ENCODE data around the gene BET1L. TPM values are rescaled to one million over a fixed set of nuclear protein-coding genes. Genes with fewer than 3 reads are reported as not detected.
A peak's percentile ranks its signal among the peaks of the same experiment; 100 is the strongest.

Gene BET1L
- total and polyA plus RNA-seq, 10 of the 15 experiments (the other 5 are each of a cell fraction or from before 2014, with no cell fraction given): 6.7 to 55.4 (median 39.7) TPM

DNA sequence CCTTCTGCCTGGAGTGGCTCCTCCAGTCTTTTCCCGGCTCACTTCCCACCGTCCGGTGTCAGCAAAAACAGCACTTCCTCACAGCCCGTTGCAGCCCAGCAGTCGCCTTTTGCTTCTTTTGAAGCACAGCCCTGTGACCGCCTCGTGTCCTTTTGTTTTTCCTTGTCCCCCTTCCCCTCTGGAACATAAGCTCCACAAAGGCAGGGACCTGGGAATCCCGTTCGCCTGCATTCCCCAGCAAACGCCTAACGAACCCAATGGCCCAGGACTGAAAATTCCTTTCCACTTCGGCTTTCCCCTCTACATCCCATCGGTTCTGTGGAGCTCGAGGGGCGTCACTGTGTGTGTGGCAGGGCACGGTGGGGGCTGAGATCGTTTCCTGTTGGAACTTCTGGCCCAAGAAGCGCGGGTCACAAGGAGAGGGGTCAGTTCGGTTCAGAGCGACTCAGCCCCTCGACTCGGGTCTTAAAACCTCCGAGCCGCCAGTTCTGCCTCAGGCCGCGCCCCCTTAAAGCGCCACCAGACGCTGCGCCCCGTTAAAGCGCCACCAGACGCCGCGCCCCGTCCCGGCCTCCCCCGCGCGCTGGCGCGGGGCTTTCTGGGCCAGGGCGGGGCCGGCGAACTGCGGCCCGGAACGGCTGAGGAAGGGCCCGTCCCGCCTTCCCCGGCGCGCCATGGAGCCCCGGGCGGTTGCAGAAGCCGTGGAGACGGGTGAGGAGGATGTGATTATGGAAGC is 1.1 kb upstream of the BET1L start (continued):
- TF ChIP-seq NR2C1 (IDR thresholded peaks at IDR 0.05): peak; percentile 23; the same call in 1 of the 2 replicates
- TF ChIP-seq, protein P1, sequence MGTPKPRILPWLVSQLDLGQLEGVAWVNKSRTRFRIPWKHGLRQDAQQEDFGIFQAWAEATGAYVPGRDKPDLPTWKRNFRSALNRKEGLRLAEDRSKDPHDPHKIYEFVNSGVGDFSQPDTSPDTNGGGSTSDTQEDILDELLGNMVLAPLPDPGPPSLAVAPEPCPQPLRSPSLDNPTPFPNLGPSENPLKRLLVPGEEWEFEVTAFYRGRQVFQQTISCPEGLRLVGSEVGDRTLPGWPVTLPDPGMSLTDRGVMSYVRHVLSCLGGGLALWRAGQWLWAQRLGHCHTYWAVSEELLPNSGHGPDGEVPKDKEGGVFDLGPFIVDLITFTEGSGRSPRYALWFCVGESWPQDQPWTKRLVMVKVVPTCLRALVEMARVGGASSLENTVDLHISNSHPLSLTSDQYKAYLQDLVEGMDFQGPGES (IDR thresholded peaks at IDR 0.05): no peak
- TF ChIP-seq, protein P2, sequence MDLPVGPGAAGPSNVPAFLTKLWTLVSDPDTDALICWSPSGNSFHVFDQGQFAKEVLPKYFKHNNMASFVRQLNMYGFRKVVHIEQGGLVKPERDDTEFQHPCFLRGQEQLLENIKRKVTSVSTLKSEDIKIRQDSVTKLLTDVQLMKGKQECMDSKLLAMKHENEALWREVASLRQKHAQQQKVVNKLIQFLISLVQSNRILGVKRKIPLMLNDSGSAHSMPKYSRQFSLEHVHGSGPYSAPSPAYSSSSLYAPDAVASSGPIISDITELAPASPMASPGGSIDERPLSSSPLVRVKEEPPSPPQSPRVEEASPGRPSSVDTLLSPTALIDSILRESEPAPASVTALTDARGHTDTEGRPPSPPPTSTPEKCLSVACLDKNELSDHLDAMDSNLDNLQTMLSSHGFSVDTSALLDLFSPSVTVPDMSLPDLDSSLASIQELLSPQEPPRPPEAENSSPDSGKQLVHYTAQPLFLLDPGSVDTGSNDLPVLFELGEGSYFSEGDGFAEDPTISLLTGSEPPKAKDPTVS (IDR thresholded peaks at IDR 0.05; ENCODE audit: low read depth, low read length): no peak
- TF ChIP-seq, protein P3, sequence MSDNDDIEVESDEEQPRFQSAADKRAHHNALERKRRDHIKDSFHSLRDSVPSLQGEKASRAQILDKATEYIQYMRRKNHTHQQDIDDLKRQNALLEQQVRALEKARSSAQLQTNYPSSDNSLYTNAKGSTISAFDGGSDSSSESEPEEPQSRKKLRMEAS (IDR thresholded peaks at IDR 0.05; ENCODE audit: low read depth, low read length): 0 out of 2 replicates have a peak, but pooled peaks have one; percentile 21
- no peak for TF ChIP-seq NFYA (IDR thresholded peaks at IDR 0.05; ENCODE audit: borderline replicate concordance, low read depth, low read length)
- no peak for TF ChIP-seq NR2C2 (IDR thresholded peaks at IDR 0.05; ENCODE audit: borderline replicate concordance, control insufficient read depth, insufficient read length, low read depth)
- no peak for TF ChIP-seq CHD1 (IDR thresholded peaks at IDR 0.05; ENCODE audit: low read depth, low read length)
- no peak for TF ChIP-seq NBN (IDR thresholded peaks at IDR 0.05)
- TF ChIP-seq ZBED1 (IDR thresholded peaks at IDR 0.05; ENCODE audit: borderline replicate concordance): no peak
- TF ChIP-seq, protein P4, sequence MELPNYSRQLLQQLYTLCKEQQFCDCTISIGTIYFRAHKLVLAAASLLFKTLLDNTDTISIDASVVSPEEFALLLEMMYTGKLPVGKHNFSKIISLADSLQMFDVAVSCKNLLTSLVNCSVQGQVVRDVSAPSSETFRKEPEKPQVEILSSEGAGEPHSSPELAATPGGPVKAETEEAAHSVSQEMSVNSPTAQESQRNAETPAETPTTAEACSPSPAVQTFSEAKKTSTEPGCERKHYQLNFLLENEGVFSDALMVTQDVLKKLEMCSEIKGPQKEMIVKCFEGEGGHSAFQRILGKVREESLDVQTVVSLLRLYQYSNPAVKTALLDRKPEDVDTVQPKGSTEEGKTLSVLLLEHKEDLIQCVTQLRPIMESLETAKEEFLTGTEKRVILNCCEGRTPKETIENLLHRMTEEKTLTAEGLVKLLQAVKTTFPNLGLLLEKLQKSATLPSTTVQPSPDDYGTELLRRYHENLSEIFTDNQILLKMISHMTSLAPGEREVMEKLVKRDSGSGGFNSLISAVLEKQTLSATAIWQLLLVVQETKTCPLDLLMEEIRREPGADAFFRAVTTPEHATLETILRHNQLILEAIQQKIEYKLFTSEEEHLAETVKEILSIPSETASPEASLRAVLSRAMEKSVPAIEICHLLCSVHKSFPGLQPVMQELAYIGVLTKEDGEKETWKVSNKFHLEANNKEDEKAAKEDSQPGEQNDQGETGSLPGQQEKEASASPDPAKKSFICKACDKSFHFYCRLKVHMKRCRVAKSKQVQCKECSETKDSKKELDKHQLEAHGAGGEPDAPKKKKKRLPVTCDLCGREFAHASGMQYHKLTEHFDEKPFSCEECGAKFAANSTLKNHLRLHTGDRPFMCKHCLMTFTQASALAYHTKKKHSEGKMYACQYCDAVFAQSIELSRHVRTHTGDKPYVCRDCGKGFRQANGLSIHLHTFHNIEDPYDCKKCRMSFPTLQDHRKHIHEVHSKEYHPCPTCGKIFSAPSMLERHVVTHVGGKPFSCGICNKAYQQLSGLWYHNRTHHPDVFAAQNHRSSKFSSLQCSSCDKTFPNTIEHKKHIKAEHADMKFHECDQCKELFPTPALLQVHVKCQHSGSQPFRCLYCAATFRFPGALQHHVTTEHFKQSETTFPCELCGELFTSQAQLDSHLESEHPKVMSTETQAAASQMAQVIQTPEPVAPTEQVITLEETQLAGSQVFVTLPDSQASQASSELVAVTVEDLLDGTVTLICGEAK (IDR thresholded peaks at IDR 0.05; ENCODE audit: borderline replicate concordance): no peak; the same call in 1 of the 2 replicates
- TF ChIP-seq GABPA (IDR thresholded peaks at IDR 0.05; ENCODE audit: low read depth): no peak
- TF ChIP-seq RB1 (IDR thresholded peaks at IDR 0.05; ENCODE audit: borderline replicate concordance): 0 out of 2 replicates have a peak, but pooled peaks have one; percentile 37
- TF ChIP-seq NFIC (IDR thresholded peaks at IDR 0.05; ENCODE audit: low read depth, low read length): no peak
- TF ChIP-seq SMC3 (IDR thresholded peaks at IDR 0.05; ENCODE audit: borderline replicate concordance, low read length): no peak
- TF ChIP-seq, protein P5, sequence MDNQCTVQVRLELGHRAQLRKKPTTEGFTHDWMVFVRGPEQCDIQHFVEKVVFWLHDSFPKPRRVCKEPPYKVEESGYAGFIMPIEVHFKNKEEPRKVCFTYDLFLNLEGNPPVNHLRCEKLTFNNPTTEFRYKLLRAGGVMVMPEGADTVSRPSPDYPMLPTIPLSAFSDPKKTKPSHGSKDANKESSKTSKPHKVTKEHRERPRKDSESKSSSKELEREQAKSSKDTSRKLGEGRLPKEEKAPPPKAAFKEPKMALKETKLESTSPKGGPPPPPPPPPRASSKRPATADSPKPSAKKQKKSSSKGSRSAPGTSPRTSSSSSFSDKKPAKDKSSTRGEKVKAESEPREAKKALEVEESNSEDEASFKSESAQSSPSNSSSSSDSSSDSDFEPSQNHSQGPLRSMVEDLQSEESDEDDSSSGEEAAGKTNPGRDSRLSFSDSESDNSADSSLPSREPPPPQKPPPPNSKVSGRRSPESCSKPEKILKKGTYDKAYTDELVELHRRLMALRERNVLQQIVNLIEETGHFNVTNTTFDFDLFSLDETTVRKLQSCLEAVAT (IDR thresholded peaks at IDR 0.05): peak; percentile 9; the same call in 1 of the 2 replicates
- TF ChIP-seq RAD51 (IDR thresholded peaks at IDR 0.05): no peak
- no peak for TF ChIP-seq SREBF1 (IDR thresholded peaks at IDR 0.05; ENCODE audit: low read length)
- TF ChIP-seq CBX3 (IDR thresholded peaks at IDR 0.05; ENCODE audit: borderline replicate concordance, low read depth): no peak
- TF ChIP-seq IKZF2 (IDR thresholded peaks at IDR 0.05): peak; percentile 11 to 25; a peak in 1 of 4 replicates
- no peak for TF ChIP-seq FOS (IDR thresholded peaks at IDR 0.05; ENCODE audit: borderline replicate concordance, extremely low read depth, insufficient read length)
- no peak for TF ChIP-seq TBL1XR1 (IDR thresholded peaks at IDR 0.05; ENCODE audit: low read depth, low read length)
- TF ChIP-seq CBFB (IDR thresholded peaks at IDR 0.05; ENCODE audit: low read depth): no peak; the same call in 1 of the 2 replicates
- TF ChIP-seq SMARCA5 (IDR thresholded peaks at IDR 0.05): 0 out of 2 replicates have a peak, but pooled peaks have one; percentile 72

Measured in GM12878 (cell line).